ENCODE measurements around the gene TMEM145. TPM values are rescaled to one million over a fixed set of nuclear protein-coding genes. Genes with fewer than 3 reads are reported as not detected.

The TMEM145 gene
- polyA plus RNA-seq, 3 donors = not detected

GRCh38 chr19:42352301-42353259 lies 39.5 kb downstream of the TMEM145 start:
- H3K27ac Mint-ChIP-seq = peak overlapping the region in 1 of 7 donors; percentile 26
- H3K9ac ChIP-seq (ENCODE audit: insufficient read depth, low read length, poor library complexity, severe bottlenecking) = no peak overlapping the region
- H3K4me3 Mint-ChIP-seq = no peak overlapping the region
- H3K27me3 ChIP-seq (ENCODE audit: control insufficient read depth in 2 of 2, insufficient read depth in 2 of 2, low read length in 2 of 2) = no peaks in the 10 kb centered on the region
- no peak overlapping the region for H3K4me3 ChIP-seq (replicated peaks in 1 of 3; ENCODE audit: low read depth in 2 of 3, low read length in 3 of 3)
- no peaks in the 10 kb centered on the region for H3K79me2 ChIP-seq (ENCODE audit: insufficient read depth, low read length)
- H3K9me3 Mint-ChIP-seq = no peaks in the 10 kb centered on the region
- no peak overlapping the region for H3K27ac ChIP-seq (ENCODE audit: low read depth in 1 of 2, low read length in 2 of 2)
- peaks cover 9 to 14% of the 10 kb centered on the region in 2 donors for H3K36me3 ChIP-seq (replicated peaks in 1 of 2; ENCODE audit: control insufficient read depth in 1 of 2, insufficient read depth in 2 of 2, low read length in 2 of 2)
- no peak for DNase-seq
- H3K4me1 ChIP-seq (ENCODE audit: control insufficient read depth in 1 of 2, insufficient read depth in 2 of 2, low read length in 2 of 2) = peaks cover 3 to 5% of the 10 kb centered on the region in 2 donors
- H3K4me2 ChIP-seq (replicated peaks; ENCODE audit: extremely low read depth, low read length, poor library complexity, severe bottlenecking) = no peak overlapping the region
- 92% methylated on average over 28 of the region's 31 CpGs for WGBS (ENCODE audit: insufficient coverage)
- no peak overlapping the region for H2AFZ ChIP-seq (ENCODE audit: insufficient read depth, low read depth, low read length, poor library complexity, severe bottlenecking)
- H4K20me1 ChIP-seq (ENCODE audit: insufficient read depth, low read length) = no peaks in the 10 kb centered on the region
- H3K36me3 Mint-ChIP-seq = peaks cover 7 to 17% of the 10 kb centered on the region in 2 donors
- no peak for TF ChIP-seq CTCF (IDR thresholded peaks at IDR 0.05)
- H3K4me1 Mint-ChIP-seq = peaks cover 5% of the 10 kb centered on the region
- peaks cover 0 to 3% (median 0%) of the 10 kb centered on the region in 3 donors for H3K27me3 Mint-ChIP-seq (ENCODE audit: low read depth in 3 of 3)
- no peaks in the 10 kb centered on the region for H3K9me3 ChIP-seq (replicated peaks in 1 of 2; ENCODE audit: control insufficient read depth in 1 of 2, insufficient read depth in 1 of 2, low read length in 2 of 2)
- intact Hi-C loops (cut with micrococcal nuclease) = no loop called here

GRCh38 chr19:42353341-42354015 lies 40.4 kb downstream of the TMEM145 start:
- intact Hi-C loops (cut with micrococcal nuclease) = no loop called here

More at GRCh38 chr19:42353341-42354015, 40.4 kb downstream of the TMEM145 start:
- H3K9me3 ChIP-seq (replicated peaks in 1 of 2; ENCODE audit: control insufficient read depth in 1 of 2, insufficient read depth in 1 of 2, low read length in 2 of 2) = no peaks in the 10 kb centered on the region
- H3K27ac Mint-ChIP-seq = peak overlapping the region in 1 of 7 donors; percentile 80
- H3K27me3 ChIP-seq (ENCODE audit: control insufficient read depth in 2 of 2, insufficient read depth in 2 of 2, low read length in 2 of 2) = no peaks in the 10 kb centered on the region
- H3K27me3 Mint-ChIP-seq (ENCODE audit: low read depth in 3 of 3) = peaks cover 0 to 3% (median 0%) of the 10 kb centered on the region in 3 donors
- 99% methylated on average over 15 of the region's 29 CpGs for WGBS (ENCODE audit: insufficient coverage)
- no peaks in the 10 kb centered on the region for H3K4me1 ChIP-seq (ENCODE audit: control insufficient read depth in 1 of 2, insufficient read depth in 2 of 2, low read length in 2 of 2)
- H4K20me1 ChIP-seq (ENCODE audit: insufficient read depth, low read length) = no peaks in the 10 kb centered on the region
- no peaks in the 10 kb centered on the region for H3K9me3 Mint-ChIP-seq
- H3K4me1 Mint-ChIP-seq = no peaks in the 10 kb centered on the region
- no peak overlapping the region for H3K27ac ChIP-seq (ENCODE audit: low read depth in 1 of 2, low read length in 2 of 2)
- H3K9ac ChIP-seq (ENCODE audit: insufficient read depth, low read length, poor library complexity, severe bottlenecking) = no peak overlapping the region
- H3K36me3 Mint-ChIP-seq = peaks cover 3 to 19% of the 10 kb centered on the region in 2 donors
- no peak overlapping the region for H3K4me2 ChIP-seq (replicated peaks; ENCODE audit: extremely low read depth, low read length, poor library complexity, severe bottlenecking)
- no peak overlapping the region for H3K4me3 ChIP-seq (replicated peaks in 1 of 3; ENCODE audit: low read depth in 2 of 3, low read length in 3 of 3)
- H3K4me3 Mint-ChIP-seq = no peak overlapping the region
- H3K36me3 ChIP-seq (replicated peaks in 1 of 2; ENCODE audit: control insufficient read depth in 1 of 2, insufficient read depth in 2 of 2, low read length in 2 of 2) = peaks cover 9 to 14% of the 10 kb centered on the region in 2 donors
- no peak overlapping the region for H2AFZ ChIP-seq (ENCODE audit: insufficient read depth, low read depth, low read length, poor library complexity, severe bottlenecking)
- TF ChIP-seq CTCF (IDR thresholded peaks at IDR 0.05) = no peak
- no peak for DNase-seq
- no peaks in the 10 kb centered on the region for H3K79me2 ChIP-seq (ENCODE audit: insufficient read depth, low read length)
